Measurements from ENCODE around the gene GRIN2B. TPM values are rescaled to one million over a fixed set of nuclear protein-coding genes. Genes with fewer than 3 reads are reported as not detected.

Gene GRIN2B
- total RNA-seq (2014; rRNA removed; shearing (Covaris generic)) (not detected in 2 replicates), polyA plus RNA-seq (2016; fragmentation: Nextera tagmentation; extraction: Ambion mirVana) (under 0.01 TPM in 1 of 2 replicates, not detected in the other)

GRCh38 chr12:13981296-13981962, at the start of gene GRIN2B:
TSS of gene GRIN2B (minus strand) at chr12:13981602. CDS start at chr12:13866208, 115,394 bp downstream.
- Histone ChIP-seq H3K36me3 (ENCODE audit: low read depth) (no peaks in the 10 kb centered on the region), H3K4me3 (no peak within 1 kb of the TSS), H3K4me2 (ENCODE audit: unreplicated experiment) (no peak within 1 kb of the TSS), H3K27me3 (replicated peaks; ENCODE audit: insufficient read depth) (peaks cover 35% of the 10 kb centered on the region), H3K9me3 (ENCODE audit: low read depth) (no peaks in the 10 kb centered on the region), H3F3A (ENCODE audit: insufficient read depth) (no peaks in the 10 kb centered on the region), H3K4me1 (ENCODE audit: insufficient read depth) (no peaks in the 10 kb centered on the region), H2AFZ (no peak within 1 kb of the TSS), H3K9me2 (ENCODE audit: insufficient read depth) (no peaks in the 10 kb centered on the region), H4K20me1 (ENCODE audit: insufficient read depth) (no peaks in the 10 kb centered on the region), H3K27ac (no peak within 1 kb of the TSS), H3K79me2 (ENCODE audit: insufficient read depth) (no peaks in the 10 kb centered on the region), H3K9ac (no peak within 1 kb of the TSS)
- WGBS, 2 experiments (ENCODE audit: low coverage in 1 of 2, low lambda C conversion rate in 2 of 2, missing lambda C conversion rate in 2 of 2): 7% methylated on average over 19 to 37 of the region's 37 CpGs
- TF ChIP-seq EZH2 (IDR thresholded peaks at IDR 0.05; ENCODE audit: insufficient read depth, poor library complexity, severe bottlenecking) (peak; percentile 66), EZH2phosphoT487 (IDR thresholded peaks at IDR 0.05; ENCODE audit: insufficient read depth, low read depth) (no peak)
- in situ Hi-C loops (cut with MboI): no loop called here
- DNase-seq: no peak

- no peak for TF ChIP-seq EZH2phosphoT487 (IDR thresholded peaks at IDR 0.05; ENCODE audit: insufficient read depth, low read depth)
- TF ChIP-seq EZH2 (IDR thresholded peaks at IDR 0.05; ENCODE audit: insufficient read depth, poor library complexity, severe bottlenecking): no peak
- no peak for DNase-seq
- no peak overlapping the region for H3K4me3 ChIP-seq
- no peak overlapping the region for H3K27ac ChIP-seq
- no peaks in the 10 kb centered on the region for H3K9me2 ChIP-seq (ENCODE audit: insufficient read depth)
- in situ Hi-C loops (cut with MboI): no loop called here
- H3K4me1 ChIP-seq (ENCODE audit: insufficient read depth): no peaks in the 10 kb centered on the region
- H2AFZ ChIP-seq: no peak overlapping the region
- H3K9ac ChIP-seq: no peak overlapping the region
- no peaks in the 10 kb centered on the region for H3F3A ChIP-seq (ENCODE audit: insufficient read depth)
- 34 to 42% methylated on average over 4 of the region's 4 CpGs for WGBS, 2 experiments (ENCODE audit: low coverage in 1 of 2, low lambda C conversion rate in 2 of 2, missing lambda C conversion rate in 2 of 2)
- H3K27me3 ChIP-seq (replicated peaks; ENCODE audit: insufficient read depth): no peaks in the 10 kb centered on the region
- H3K4me2 ChIP-seq (ENCODE audit: unreplicated experiment): no peak overlapping the region
- H3K9me3 ChIP-seq (ENCODE audit: low read depth): no peaks in the 10 kb centered on the region
- H4K20me1 ChIP-seq (ENCODE audit: insufficient read depth): no peaks in the 10 kb centered on the region
- no peaks in the 10 kb centered on the region for H3K36me3 ChIP-seq (ENCODE audit: low read depth)
- no peaks in the 10 kb centered on the region for H3K79me2 ChIP-seq (ENCODE audit: insufficient read depth)
Measured at GRCh38 chr12:14026537-14026936, 45.1 kb upstream of the GRIN2B start.

- Histone ChIP-seq H3K4me2 (ENCODE audit: unreplicated experiment) (no peak overlapping the region), H3K4me1 (ENCODE audit: insufficient read depth) (no peaks in the 10 kb centered on the region), H3K9me3 (ENCODE audit: low read depth) (no peaks in the 10 kb centered on the region), H3K9me2 (ENCODE audit: insufficient read depth) (no peaks in the 10 kb centered on the region), H3K36me3 (ENCODE audit: low read depth) (no peaks in the 10 kb centered on the region), H4K20me1 (ENCODE audit: insufficient read depth) (no peaks in the 10 kb centered on the region), H3K27me3 (replicated peaks; ENCODE audit: insufficient read depth) (no peaks in the 10 kb centered on the region), H3K79me2 (ENCODE audit: insufficient read depth) (no peaks in the 10 kb centered on the region), H3K4me3 (no peak overlapping the region), H3K27ac (no peak overlapping the region), H3K9ac (no peak overlapping the region), H2AFZ (no peak overlapping the region), H3F3A (ENCODE audit: insufficient read depth) (no peaks in the 10 kb centered on the region)
- no peak for DNase-seq
- TF ChIP-seq EZH2 (IDR thresholded peaks at IDR 0.05; ENCODE audit: insufficient read depth, poor library complexity, severe bottlenecking) (no peak), EZH2phosphoT487 (IDR thresholded peaks at IDR 0.05; ENCODE audit: insufficient read depth, low read depth) (no peak)
- in situ Hi-C loops (cut with MboI): no loop called here
Measured at GRCh38 chr12:14024591-14024990, 43.2 kb upstream of the GRIN2B start.

- no peaks in the 10 kb centered on the region for H3K36me3 ChIP-seq (ENCODE audit: low read depth)
- no peak overlapping the region for H2AFZ ChIP-seq
- H3K27me3 ChIP-seq (replicated peaks; ENCODE audit: insufficient read depth): no peaks in the 10 kb centered on the region
- no peak overlapping the region for H3K4me3 ChIP-seq
- H3K4me1 ChIP-seq (ENCODE audit: insufficient read depth): no peaks in the 10 kb centered on the region
- whole genome bisulfite sequencing, 2 experiments (ENCODE audit: low coverage in 1 of 2, low lambda C conversion rate in 2 of 2, missing lambda C conversion rate in 2 of 2): 13 to 15% methylated on average over 2 of the region's 2 CpGs
- H3F3A ChIP-seq (ENCODE audit: insufficient read depth): no peaks in the 10 kb centered on the region
- H3K9ac ChIP-seq: no peak overlapping the region
- no peak overlapping the region for H3K4me2 ChIP-seq (ENCODE audit: unreplicated experiment)
- in situ Hi-C loops (cut with MboI): no loop called here
- no peaks in the 10 kb centered on the region for H4K20me1 ChIP-seq (ENCODE audit: insufficient read depth)
- TF ChIP-seq EZH2phosphoT487 (IDR thresholded peaks at IDR 0.05; ENCODE audit: insufficient read depth, low read depth): no peak
- no peak for TF ChIP-seq EZH2 (IDR thresholded peaks at IDR 0.05; ENCODE audit: insufficient read depth, poor library complexity, severe bottlenecking)
- no peaks in the 10 kb centered on the region for H3K79me2 ChIP-seq (ENCODE audit: insufficient read depth)
- DNase-seq: no peak
- H3K9me2 ChIP-seq (ENCODE audit: insufficient read depth): no peaks in the 10 kb centered on the region
- no peaks in the 10 kb centered on the region for H3K9me3 ChIP-seq (ENCODE audit: low read depth)
- H3K27ac ChIP-seq: no peak overlapping the region
Measured at GRCh38 chr12:14018080-14018479, 36.7 kb upstream of the GRIN2B start.
